NB4 (cell line): ENCODE results near the gene RHOV.

Experiments used
- CTCF ChIP-seq: IDR thresholded peaks from one replicate; pipeline ENCODE4 v1.5.1; 2012; ENCODE audit warnings: low read depth, low read length
- MYC ChIP-seq: IDR thresholded peaks from 2 replicates; pipeline ENCODE4 v1.6.1; 2011; ENCODE audit warnings: low read depth, low read length
- POLR2A ChIP-seq: IDR thresholded peaks from 2 replicates; pipeline ENCODE4 v1.6.1; 2011; ENCODE audit warnings: mild to moderate bottlenecking; ENCODE audit not compliant: insufficient read length; ENCODE audit errors: extremely low read depth

GRCh38 chr15:40886586-40886985 is 12.6 kb upstream of the RHOV start:
- TF ChIP-seq MYC (no peak), POLR2A (no peak), CTCF (no peak)
